ENCODE data around the gene TMIE.
"Not testable (repeated sequence)": the region's sequence is repeated elsewhere in the genome, so short reads cannot be mapped to it uniquely, and the experiment has no call there.

Gene TMIE

DNA sequence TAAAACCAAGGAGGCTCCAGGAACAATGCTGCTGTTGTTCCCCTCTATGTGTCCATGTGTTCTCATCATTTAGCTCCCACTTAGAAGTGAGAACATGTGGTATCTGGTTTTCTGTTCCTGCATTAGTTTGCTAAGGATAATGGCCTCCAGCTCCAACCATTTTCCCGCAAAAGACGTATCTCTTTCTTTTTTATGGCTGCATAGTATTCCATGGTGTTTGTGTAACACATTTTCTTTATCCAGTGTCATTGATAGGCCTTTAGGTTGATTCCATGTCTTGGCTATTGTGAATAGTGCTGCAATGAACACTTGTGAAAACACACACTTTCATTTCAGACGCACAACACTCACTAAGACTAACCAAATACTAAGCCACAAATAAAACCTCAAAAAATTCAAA is 38.4 kb downstream of the TMIE start:
- DNase-seq: not testable (repeated sequence)

DNA sequence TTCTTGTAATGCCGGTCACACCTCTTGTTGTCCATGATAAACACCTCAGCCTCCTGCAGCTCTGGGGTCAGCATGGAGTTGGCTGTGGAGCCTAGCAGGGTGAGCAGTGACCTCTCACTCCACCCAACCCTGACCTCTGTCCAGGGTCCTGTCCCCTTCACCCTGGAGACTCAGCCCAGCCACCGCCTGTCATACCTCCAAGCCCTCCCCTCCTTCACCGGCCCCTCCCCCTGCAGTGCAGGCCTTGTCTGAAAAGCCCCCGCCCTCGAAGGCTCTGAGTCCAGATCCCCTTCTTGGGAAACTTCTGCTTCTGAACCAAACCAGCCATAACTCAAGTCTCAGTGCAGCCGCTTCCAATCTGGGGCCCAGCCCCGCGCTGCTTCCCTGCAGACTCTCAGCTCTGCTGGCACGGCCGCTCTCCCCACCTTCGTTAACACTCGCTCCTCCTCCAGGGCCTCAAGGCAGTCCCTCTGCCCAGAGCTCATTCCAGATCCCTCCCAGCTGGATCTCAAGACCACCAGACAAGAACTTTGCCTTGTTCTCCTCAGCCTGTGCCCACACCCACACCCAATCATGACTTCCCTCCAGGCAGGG is 41.9 kb downstream of the TMIE start:
- in situ Hi-C loops (cut with HindIII; ENCODE audit: low pct_ligation_motif_present, low pct_unique_long_range_greater_than_20kb, low sequenced_read_pairs): no loop called here
- no peak for DNase-seq

More for the DNA sequence above, 38.4 kb downstream of the TMIE start:
- in situ Hi-C loops (cut with HindIII; ENCODE audit: low pct_ligation_motif_present, low pct_unique_long_range_greater_than_20kb, low sequenced_read_pairs): not testable (repeated sequence)

DNA sequence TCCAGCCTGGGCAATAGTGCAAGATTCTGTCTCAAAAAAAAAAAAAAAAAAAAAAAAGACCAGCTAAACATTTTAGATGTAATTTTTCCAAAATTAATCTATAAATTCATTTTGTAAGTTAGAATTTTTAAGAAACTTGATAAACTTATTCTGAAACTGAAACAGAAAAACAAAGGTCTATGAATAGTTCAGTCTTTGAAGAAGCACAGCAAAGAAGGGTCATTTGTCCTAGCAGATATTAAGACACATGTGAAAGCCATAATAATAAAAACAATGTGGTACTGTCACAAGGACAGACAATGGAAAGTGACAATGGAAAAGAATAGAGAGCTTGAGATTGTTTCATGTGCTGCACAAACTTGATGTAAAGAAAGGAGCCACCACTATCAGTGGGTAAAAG is 45.5 kb downstream of the TMIE start:
- in situ Hi-C loops (cut with HindIII; ENCODE audit: low pct_ligation_motif_present, low pct_unique_long_range_greater_than_20kb, low sequenced_read_pairs): no loop called here
- no peak for DNase-seq

DNA sequence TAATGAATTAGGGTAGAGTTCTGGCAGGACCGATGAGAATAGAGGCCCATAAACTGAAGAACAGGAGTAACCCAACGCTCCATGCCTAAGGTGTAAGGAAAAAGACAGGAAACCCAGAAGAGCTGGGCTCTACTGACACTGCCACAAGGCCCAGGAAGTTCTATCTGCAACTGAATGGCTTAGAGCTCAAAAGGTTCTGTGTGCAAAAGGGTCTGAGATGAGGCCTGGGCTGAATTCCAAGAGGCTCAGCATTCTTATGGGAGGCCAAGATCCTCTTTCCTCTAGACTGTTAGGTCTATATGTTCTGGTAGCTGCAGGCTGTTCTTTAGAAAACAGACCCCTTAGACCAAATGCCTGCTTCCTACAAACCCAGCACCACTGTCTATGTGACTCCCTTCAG is 47.0 kb downstream of the TMIE start:
- no peak for DNase-seq
- in situ Hi-C loops (cut with HindIII; ENCODE audit: low pct_ligation_motif_present, low pct_unique_long_range_greater_than_20kb, low sequenced_read_pairs): no loop called here

DNA sequence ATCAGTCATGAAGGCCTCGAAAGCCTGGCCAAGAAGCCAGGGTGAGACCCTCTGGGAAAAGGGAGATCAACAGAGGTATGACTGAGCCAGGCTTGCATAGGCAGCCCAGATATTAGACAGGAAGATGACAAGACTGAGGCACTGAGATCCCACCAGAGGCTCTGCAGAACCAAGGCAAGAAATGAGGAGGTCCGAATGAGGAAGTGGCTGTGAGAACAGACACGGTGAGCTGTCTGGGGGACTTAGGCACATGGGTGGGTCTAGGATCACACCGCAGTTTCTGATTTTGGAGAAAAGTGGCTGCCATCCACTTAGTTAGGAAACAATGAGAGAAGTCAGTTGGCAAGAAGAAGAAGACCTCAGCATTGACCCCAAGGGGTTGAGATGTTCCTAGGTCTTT is 47.9 kb downstream of the TMIE start:
- no peak for DNase-seq
- in situ Hi-C loops (cut with HindIII; ENCODE audit: low pct_ligation_motif_present, low pct_unique_long_range_greater_than_20kb, low sequenced_read_pairs): no loop called here

DNA sequence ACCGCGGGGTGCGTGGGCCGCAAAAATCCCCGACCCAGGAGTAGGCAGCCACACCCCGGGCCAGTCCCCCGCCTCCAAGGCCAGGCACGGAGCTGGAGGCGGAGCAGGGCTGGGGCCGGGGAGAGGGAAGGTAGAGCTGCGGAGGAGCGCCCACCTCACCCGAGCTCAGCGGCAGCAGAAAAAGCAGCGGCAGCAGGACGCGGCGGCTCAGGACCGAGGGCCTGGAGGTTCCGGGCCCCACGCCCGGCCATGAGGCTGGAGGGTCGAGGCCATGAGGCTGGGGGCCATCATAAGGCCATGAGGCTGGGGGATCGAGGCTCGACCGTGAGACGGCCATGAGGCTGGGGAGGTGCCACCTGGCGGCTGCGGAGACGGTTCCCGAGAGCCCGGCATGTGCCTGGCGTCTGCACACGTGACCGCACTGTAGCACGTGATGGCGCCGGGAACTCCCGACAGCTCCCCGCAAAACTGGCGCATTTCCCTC is 49.4 kb downstream of the TMIE start:
- in situ Hi-C loops (cut with HindIII; ENCODE audit: low pct_ligation_motif_present, low pct_unique_long_range_greater_than_20kb, low sequenced_read_pairs): no loop called here
- no peak for DNase-seq

DNA sequence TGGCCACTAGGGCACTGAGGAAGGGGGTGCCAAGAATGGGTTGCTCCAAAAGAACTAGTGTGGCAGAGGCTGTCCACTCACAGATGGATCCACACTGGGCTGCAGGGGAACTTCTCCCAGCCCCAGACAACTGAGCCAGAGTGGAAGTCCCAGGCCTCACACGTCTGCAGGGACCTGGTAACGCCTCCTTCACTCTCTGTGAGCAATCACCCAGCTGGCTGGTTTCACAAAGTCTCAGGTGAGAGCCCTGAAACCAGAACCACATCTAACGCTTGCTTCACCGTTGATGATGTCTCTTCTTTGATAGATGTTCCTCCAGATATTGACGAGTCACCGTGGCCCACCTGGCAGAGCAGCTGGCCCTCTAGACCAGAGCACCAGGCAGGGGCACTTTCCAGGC is 51.9 kb downstream of the TMIE start:
- DNase-seq; in situ Hi-C loops (cut with HindIII; ENCODE audit: low pct_ligation_motif_present, low pct_unique_long_range_greater_than_20kb, low sequenced_read_pairs): not testable (repeated sequence)

DNA sequence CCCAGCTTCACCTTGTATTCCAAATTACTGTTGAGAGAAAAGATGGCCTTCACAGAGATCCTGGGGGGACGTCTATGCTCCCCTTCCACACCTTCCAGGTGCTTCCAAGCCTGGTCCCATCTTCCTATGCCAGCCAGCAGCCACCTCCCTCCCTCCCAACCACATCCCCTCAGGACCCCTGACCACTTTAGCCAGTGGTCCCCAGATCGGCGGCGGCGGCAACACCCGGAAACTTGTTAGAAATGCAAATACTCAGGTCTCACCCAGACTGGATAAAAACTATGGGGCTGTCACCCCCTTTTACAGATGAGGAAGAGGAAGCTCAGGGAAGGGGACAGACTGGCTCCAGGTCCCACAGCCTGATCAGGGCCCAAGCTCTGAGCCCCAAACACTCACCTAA is 54.5 kb downstream of the TMIE start:
- DNase-seq: no peak
- in situ Hi-C loops (cut with HindIII; ENCODE audit: low pct_ligation_motif_present, low pct_unique_long_range_greater_than_20kb, low sequenced_read_pairs): no loop called here

DNA sequence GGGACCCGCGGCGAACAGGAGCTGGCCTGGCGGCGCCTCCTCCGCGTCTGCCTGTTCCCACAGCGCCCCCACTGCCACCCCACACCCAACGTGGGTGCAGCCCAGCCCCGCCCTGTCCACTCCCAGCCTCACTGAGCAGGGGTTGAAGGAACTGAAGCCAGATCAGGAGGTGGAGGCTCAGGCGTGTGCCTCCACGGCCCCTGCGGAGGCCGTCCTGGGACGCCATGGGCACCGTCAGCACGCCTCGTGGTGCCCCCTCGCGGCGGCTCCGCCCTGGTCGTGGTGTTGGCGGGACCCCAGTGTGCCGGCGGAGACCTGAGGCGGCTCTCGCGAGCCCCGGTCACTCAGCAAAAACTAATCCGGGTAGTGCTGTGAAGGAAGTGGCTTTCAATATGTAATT is 55.5 kb downstream of the TMIE start:
- no peak for DNase-seq
- in situ Hi-C loops (cut with HindIII; ENCODE audit: low pct_ligation_motif_present, low pct_unique_long_range_greater_than_20kb, low sequenced_read_pairs): no loop called here

DNA sequence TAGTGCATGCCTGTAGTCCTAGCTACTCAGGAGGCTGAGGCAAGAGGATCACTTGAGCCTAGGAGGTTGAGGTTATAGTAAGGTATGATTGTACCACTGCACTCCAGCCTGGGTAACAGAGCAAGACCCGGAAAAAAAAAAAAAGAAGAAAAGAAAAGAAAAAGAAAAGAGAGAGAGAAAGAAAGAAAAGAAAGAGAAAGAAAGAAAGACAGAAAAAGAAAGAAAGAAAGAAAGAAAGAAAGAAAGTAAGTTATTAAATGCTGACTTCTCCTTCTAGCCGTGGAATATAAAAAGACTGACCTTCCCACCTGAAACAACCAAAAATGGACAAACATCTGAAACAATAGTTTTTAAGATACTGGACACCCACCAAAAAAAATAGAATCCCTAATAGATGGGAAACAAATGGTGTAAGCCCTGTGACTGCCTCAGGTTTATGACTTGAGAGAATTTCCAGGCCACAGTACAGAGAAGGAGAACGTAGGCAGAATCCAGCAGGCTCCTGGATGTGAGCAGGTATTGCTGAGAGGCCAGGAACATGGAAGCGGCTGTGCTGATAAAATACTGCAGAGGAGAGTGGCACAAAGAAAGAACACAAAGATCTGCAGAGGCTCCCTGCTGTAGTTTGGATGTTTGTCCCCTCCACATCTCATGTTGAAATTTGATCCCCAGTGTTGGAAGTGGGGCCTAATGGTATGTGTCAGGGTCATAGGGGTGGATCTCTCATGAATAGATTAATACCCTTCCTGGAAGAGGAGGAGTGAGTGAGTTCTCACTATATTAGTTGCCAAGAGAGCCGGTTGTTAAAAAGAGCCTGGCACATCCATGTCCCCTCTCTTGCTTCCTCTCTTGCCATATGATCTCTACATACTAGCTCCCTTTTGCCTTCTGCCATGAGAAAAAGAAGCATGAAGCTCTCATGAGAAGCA is 58.3 kb downstream of the TMIE start:
- DNase-seq: no peak
- in situ Hi-C loops (cut with HindIII; ENCODE audit: low pct_ligation_motif_present, low pct_unique_long_range_greater_than_20kb, low sequenced_read_pairs): no loop called here

All from ACHN (cell line).